ENCODE results near the gene LPA. TPM values are rescaled to one million over a fixed set of nuclear protein-coding genes. Genes with fewer than 3 reads are reported as not detected.

Gene LPA
- total RNA-seq, 1 experiment from 2014 or later: 0.13 TPM

DNA sequence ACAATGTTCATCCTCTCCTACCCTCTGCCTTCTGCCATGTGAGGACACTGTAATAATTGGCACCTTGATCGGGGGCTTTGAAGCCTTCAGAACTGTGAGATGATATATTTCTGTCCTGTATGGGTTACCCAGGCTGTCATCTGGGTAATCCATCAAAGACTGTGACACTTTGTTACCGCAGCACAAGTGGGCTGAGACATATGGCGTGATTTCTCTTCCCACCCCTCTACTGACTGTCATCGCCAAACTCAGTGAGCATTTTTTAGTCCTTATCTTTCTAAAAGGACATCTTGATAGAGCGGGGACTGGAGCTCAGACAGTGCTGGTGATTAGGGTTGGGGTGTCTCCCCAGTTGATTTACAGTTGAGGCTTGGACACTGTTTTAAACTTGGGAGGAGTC, 27.5 kb upstream of the LPA start:
- H3K27me3 ChIP-seq (ENCODE audit: insufficient read depth, low read length): no peaks in the 10 kb centered on the region
- peaks cover 8 to 11% (median 9%) of the 10 kb centered on the region in 3 experiments for H3K36me3 Mint-ChIP-seq (ENCODE audit: insufficient read depth in 1 of 3, low read depth in 3 of 3)
- WGBS (ENCODE audit: extremely low coverage, insufficient read length, low lambda C conversion rate): no CpG with 5 or more reads among the region's 5 CpGs
- H3K4me1 Mint-ChIP-seq: no peaks in the 10 kb centered on the region
- no peak overlapping the region for H4K91ac ChIP-seq (ENCODE audit: insufficient read length, low read depth, low read length)
- H2AK5ac ChIP-seq (ENCODE audit: insufficient read length, low read length): no peak overlapping the region
- no peak overlapping the region for H3K23ac ChIP-seq (ENCODE audit: insufficient read length, low read depth, low read length)
- no peak overlapping the region for H3K27ac Mint-ChIP-seq
- H3K79me1 ChIP-seq (ENCODE audit: insufficient read depth, low read depth, low read length, poor library complexity, severe bottlenecking): no peaks in the 10 kb centered on the region
- H3K9ac ChIP-seq (ENCODE audit: extremely low read depth, insufficient read length, low read length): no peak overlapping the region
- no peak overlapping the region for H4K5ac ChIP-seq (ENCODE audit: insufficient read length, low read depth, low read length)
- no peak overlapping the region for H2BK120ac ChIP-seq (ENCODE audit: low read depth, low read length, poor library complexity, severe bottlenecking)
- H3K9me3 ChIP-seq (ENCODE audit: control insufficient read depth, low read depth, low read length): no peaks in the 10 kb centered on the region
- H2BK15ac ChIP-seq (ENCODE audit: low read depth, low read length): no peak overlapping the region
- DNase-seq: no peak
- H3K4ac ChIP-seq (ENCODE audit: low read depth, low read length): no peak overlapping the region
- no peak overlapping the region for H3K56ac ChIP-seq (ENCODE audit: insufficient read length, low read depth, low read length)
- H2BK20ac ChIP-seq (ENCODE audit: low read depth, low read length, poor library complexity, severe bottlenecking): no peak overlapping the region
- H2AFZ ChIP-seq (ENCODE audit: low read length): no peak overlapping the region
- H3K14ac ChIP-seq (ENCODE audit: insufficient read depth, low read length): no peak overlapping the region
- H4K8ac ChIP-seq (replicated peaks; ENCODE audit: insufficient read length, low read depth, low read length): no peak overlapping the region
- no peak overlapping the region for H3K4me2 ChIP-seq (ENCODE audit: insufficient read depth, insufficient read length, low read length)
- no peaks in the 10 kb centered on the region for H3K79me2 ChIP-seq (ENCODE audit: insufficient read depth, low read length)
- no peak overlapping the region for H3K27ac ChIP-seq (ENCODE audit: insufficient read length, low read depth, low read length)
- no peak overlapping the region for H2BK5ac ChIP-seq (ENCODE audit: insufficient read length, low read length)
- no peak overlapping the region for H2BK12ac ChIP-seq (ENCODE audit: insufficient read length, low read depth, low read length)
- no peak overlapping the region for H3T11ph ChIP-seq (ENCODE audit: low read length)
- peaks cover 10% of the 10 kb centered on the region for H3K27me3 Mint-ChIP-seq (ENCODE audit: low read depth)
- peaks cover 14 to 17% of the 10 kb centered on the region in 2 experiments for H3K9me3 Mint-ChIP-seq
- TF ChIP-seq, protein P1, sequence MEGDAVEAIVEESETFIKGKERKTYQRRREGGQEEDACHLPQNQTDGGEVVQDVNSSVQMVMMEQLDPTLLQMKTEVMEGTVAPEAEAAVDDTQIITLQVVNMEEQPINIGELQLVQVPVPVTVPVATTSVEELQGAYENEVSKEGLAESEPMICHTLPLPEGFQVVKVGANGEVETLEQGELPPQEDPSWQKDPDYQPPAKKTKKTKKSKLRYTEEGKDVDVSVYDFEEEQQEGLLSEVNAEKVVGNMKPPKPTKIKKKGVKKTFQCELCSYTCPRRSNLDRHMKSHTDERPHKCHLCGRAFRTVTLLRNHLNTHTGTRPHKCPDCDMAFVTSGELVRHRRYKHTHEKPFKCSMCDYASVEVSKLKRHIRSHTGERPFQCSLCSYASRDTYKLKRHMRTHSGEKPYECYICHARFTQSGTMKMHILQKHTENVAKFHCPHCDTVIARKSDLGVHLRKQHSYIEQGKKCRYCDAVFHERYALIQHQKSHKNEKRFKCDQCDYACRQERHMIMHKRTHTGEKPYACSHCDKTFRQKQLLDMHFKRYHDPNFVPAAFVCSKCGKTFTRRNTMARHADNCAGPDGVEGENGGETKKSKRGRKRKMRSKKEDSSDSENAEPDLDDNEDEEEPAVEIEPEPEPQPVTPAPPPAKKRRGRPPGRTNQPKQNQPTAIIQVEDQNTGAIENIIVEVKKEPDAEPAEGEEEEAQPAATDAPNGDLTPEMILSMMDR (conservative IDR thresholded peaks at IDR 0.05): no peak
- no peaks in the 10 kb centered on the region for H3K23me2 ChIP-seq (ENCODE audit: insufficient read length, low read depth, low read length, poor library complexity, severe bottlenecking)
- H3K4me3 Mint-ChIP-seq: no peak overlapping the region
- H3K18ac ChIP-seq (ENCODE audit: insufficient read length, low read depth, low read length): no peak overlapping the region
- H3K4me1 ChIP-seq (ENCODE audit: insufficient read depth, low read length): no peaks in the 10 kb centered on the region
- no peaks in the 10 kb centered on the region for H4K20me1 ChIP-seq (ENCODE audit: control insufficient read depth, insufficient read depth, insufficient read length)

Measured in H9 (cell line).